ENCODE results near the gene CTBP1.

The CTBP1 gene

GRCh38 chr4:1285790-1286553 lies 37.0 kb upstream of the CTBP1 start:
- Histone ChIP-seq H3K9me2 (ENCODE audit: low read depth, low read length) (no peaks in the 10 kb centered on the region), H3K27me3 (ENCODE audit: insufficient read depth, low read length) (no peaks in the 10 kb centered on the region), H3K4me1 (ENCODE audit: insufficient read depth, low read length, severe bottlenecking) (peaks cover 11% of the 10 kb centered on the region), H3K27ac (ENCODE audit: low read depth, low read length, poor library complexity, severe bottlenecking) (no peak overlapping the region), H3K36me3 (ENCODE audit: insufficient read depth, low read length) (no peaks in the 10 kb centered on the region), H3K9me3 (ENCODE audit: low read length) (no peaks in the 10 kb centered on the region), H3K4me3 (ENCODE audit: low read depth, low read length, poor library complexity, severe bottlenecking) (no peak overlapping the region), H2AFZ (ENCODE audit: low read length) (no peak overlapping the region), H3K4me2 (ENCODE audit: low read length) (no peak overlapping the region), H3K79me2 (ENCODE audit: insufficient read depth, low read length) (peaks cover 9% of the 10 kb centered on the region), H3K9ac (ENCODE audit: low read length) (no peak overlapping the region), H4K20me1 (ENCODE audit: insufficient read depth, low read length) (no peaks in the 10 kb centered on the region), H3F3A (ENCODE audit: insufficient read depth, low read length) (no peaks in the 10 kb centered on the region)
- TF ChIP-seq EZH2 (IDR thresholded peaks at IDR 0.05; ENCODE audit: borderline replicate concordance, low read length) (no peak), CTCF (IDR thresholded peaks at IDR 0.05; ENCODE audit: low read length) (no peak)

GRCh38 chr4:1285151-1285789 lies 36.3 kb upstream of the CTBP1 start:
- TF ChIP-seq EZH2 (IDR thresholded peaks at IDR 0.05; ENCODE audit: borderline replicate concordance, low read length): no peak
- no peak for TF ChIP-seq CTCF (IDR thresholded peaks at IDR 0.05; ENCODE audit: low read length)
- Histone ChIP-seq H2AFZ (ENCODE audit: low read length) (no peak overlapping the region), H3K4me3 (ENCODE audit: low read depth, low read length, poor library complexity, severe bottlenecking) (no peak overlapping the region), H3K4me1 (ENCODE audit: insufficient read depth, low read length, severe bottlenecking) (peaks cover 6% of the 10 kb centered on the region), H3K4me2 (ENCODE audit: low read length) (no peak overlapping the region), H4K20me1 (ENCODE audit: insufficient read depth, low read length) (no peaks in the 10 kb centered on the region), H3K9me3 (ENCODE audit: low read length) (no peaks in the 10 kb centered on the region), H3K36me3 (ENCODE audit: insufficient read depth, low read length) (no peaks in the 10 kb centered on the region), H3K9ac (ENCODE audit: low read length) (no peak overlapping the region), H3K9me2 (ENCODE audit: low read depth, low read length) (no peaks in the 10 kb centered on the region), H3K79me2 (ENCODE audit: insufficient read depth, low read length) (peaks cover 2% of the 10 kb centered on the region), H3K27me3 (ENCODE audit: insufficient read depth, low read length) (no peaks in the 10 kb centered on the region), H3K27ac (ENCODE audit: low read depth, low read length, poor library complexity, severe bottlenecking) (no peak overlapping the region), H3F3A (ENCODE audit: insufficient read depth, low read length) (no peaks in the 10 kb centered on the region)

- Histone ChIP-seq H3K79me2 (ENCODE audit: insufficient read depth, low read length) (no peaks in the 10 kb centered on the region), H3K9me3 (ENCODE audit: low read length) (no peaks in the 10 kb centered on the region), H3K4me1 (ENCODE audit: insufficient read depth, low read length, severe bottlenecking) (peaks cover under 1% of the 10 kb centered on the region), H3K36me3 (ENCODE audit: insufficient read depth, low read length) (no peaks in the 10 kb centered on the region), H3K4me2 (ENCODE audit: low read length) (no peak overlapping the region), H3K4me3 (ENCODE audit: low read depth, low read length, poor library complexity, severe bottlenecking) (no peak overlapping the region), H3K27ac (ENCODE audit: low read depth, low read length, poor library complexity, severe bottlenecking) (no peak overlapping the region), H3K9ac (ENCODE audit: low read length) (no peak overlapping the region), H3F3A (ENCODE audit: insufficient read depth, low read length) (no peaks in the 10 kb centered on the region), H3K9me2 (ENCODE audit: low read depth, low read length) (no peaks in the 10 kb centered on the region), H4K20me1 (ENCODE audit: insufficient read depth, low read length) (no peaks in the 10 kb centered on the region), H2AFZ (ENCODE audit: low read length) (no peak overlapping the region), H3K27me3 (ENCODE audit: insufficient read depth, low read length) (no peaks in the 10 kb centered on the region)
- no peak for TF ChIP-seq EZH2 (IDR thresholded peaks at IDR 0.05; ENCODE audit: borderline replicate concordance, low read length)
- TF ChIP-seq CTCF (IDR thresholded peaks at IDR 0.05; ENCODE audit: low read length): no peak
Measured at GRCh38 chr4:1283711-1284110, 34.8 kb upstream of the CTBP1 start.

Data from OCI-LY1 (cell line).